Mesodermal cell (in vitro differentiated cells): ENCODE data around the gene AARS2.

ENCODE experiments used
- H3K27ac ChIP-seq: 2 replicates; pipeline ENCODE4 v1.7.0; 2013; ENCODE audit warnings: mild to moderate bottlenecking, low read depth, low read length, moderate library complexity; ENCODE audit not compliant: severe bottlenecking
- H3K36me3 ChIP-seq: 2 replicates; pipeline ENCODE4 v1.7.1; 2013; ENCODE audit warnings: mild to moderate bottlenecking, low read length, moderate library complexity; ENCODE audit not compliant: control insufficient read depth, insufficient read depth
- H3K4me1 ChIP-seq: one replicate; pipeline ENCODE4 v1.7.1; 2013; ENCODE audit warnings: mild to moderate bottlenecking, low read length; ENCODE audit not compliant: insufficient read depth, control insufficient read depth, poor library complexity, severe bottlenecking
- H3K4me3 ChIP-seq: 2 replicates; pipeline ENCODE4 v1.7.0; 2013; ENCODE audit warnings: low read length, control low read depth, mild to moderate bottlenecking; ENCODE audit not compliant: insufficient read depth, poor library complexity, severe bottlenecking; ENCODE audit errors: extremely low read depth
- H3K9me3 ChIP-seq: 2 replicates; pipeline ENCODE4 v1.7.1; 2013; ENCODE audit warnings: mild to moderate bottlenecking, low read length, moderate library complexity; ENCODE audit not compliant: control insufficient read depth
- WGBS, 2 experiments: methylation state at CpG; one replicate each; pipeline ENCODE4 v1.1.5; 2013; ENCODE audit warnings: missing lambda C conversion rate in 2 of 2; ENCODE audit not compliant: insufficient coverage in 2 of 2; 5-methylcytosine and 5-hydroxymethylcytosine counted together

Gene AARS2

GRCh38 chr6:44254191-44255104, 58.7 kb downstream of the AARS2 start:
- Histone ChIP-seq H3K27ac (no peak overlapping the region), H3K4me3 (no peak overlapping the region), H3K36me3 (peaks cover 68% of the 10 kb centered on the region)

GRCh38 chr6:44253307-44254101, 59.6 kb downstream of the AARS2 start:
- no peak overlapping the region for H3K27ac ChIP-seq

More at GRCh38 chr6:44254191-44255104, 58.7 kb downstream of the AARS2 start:
- 83 to 96% methylated on average over 6 to 11 of the region's 12 CpGs for WGBS, 2 experiments
- H3K4me1 ChIP-seq: peaks cover 19% of the 10 kb centered on the region
- H3K9me3 ChIP-seq: no peaks in the 10 kb centered on the region

DNA sequence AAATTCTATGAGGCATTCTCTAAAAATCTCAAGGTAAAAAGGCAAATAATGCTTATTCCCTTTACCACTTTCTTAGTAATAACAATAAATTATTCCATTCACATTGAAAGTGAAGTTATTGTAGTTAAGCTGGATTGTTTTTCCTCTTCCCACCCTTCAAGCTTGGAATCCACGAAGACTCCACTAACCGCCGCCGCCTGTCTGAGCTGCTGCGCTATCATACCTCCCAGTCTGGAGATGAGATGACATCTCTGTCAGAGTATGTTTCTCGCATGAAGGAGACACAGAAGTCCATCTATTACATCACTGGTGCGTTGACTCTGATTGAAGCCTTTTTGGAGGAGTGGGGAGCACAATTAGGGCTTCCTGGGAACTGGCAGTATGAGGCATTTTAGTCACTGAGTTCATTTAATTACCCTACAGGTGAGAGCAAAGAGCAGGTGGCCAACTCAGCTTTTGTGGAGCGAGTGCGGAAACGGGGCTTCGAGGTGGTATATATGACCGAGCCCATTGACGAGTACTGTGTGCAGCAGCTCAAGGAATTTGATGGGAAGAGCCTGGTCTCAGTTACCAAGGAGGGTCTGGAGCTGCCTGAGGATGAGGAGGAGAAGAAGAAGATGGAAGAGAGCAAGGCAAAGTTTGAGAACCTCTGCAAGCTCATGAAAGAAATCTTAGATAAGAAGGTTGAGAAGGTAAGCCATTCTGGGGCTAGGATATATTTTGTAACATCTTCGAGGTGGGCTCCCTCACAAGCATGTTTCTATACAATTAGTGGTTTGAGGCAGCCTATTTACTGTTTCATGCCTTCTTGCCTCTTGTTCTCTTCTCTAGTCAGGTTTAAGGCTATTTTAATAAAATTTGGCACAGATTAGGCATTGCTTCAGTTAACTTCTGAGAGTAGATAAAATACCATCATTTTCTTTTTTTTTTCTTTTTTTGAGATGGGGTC, 61.3 kb downstream of the AARS2 start:
- peaks cover 86% of the 10 kb centered on the region for H3K36me3 ChIP-seq

More at GRCh38 chr6:44253307-44254101, 59.6 kb downstream of the AARS2 start:
- Histone ChIP-seq H3K4me3 (no peak overlapping the region), H3K36me3 (peaks cover 77% of the 10 kb centered on the region), H3K4me1 (peaks cover 26% of the 10 kb centered on the region), H3K9me3 (no peaks in the 10 kb centered on the region)
- WGBS, 2 experiments: 95% methylated on average over 6 to 7 of the region's 10 CpGs

GRCh38 chr6:44250718-44251123, 62.4 kb downstream of the AARS2 start:
- 100% methylated on average over 1 of the region's 3 CpGs; no CpG with 5 or more reads in 1 of the 2 experiments for WGBS, 2 experiments
- H3K9me3 ChIP-seq: no peaks in the 10 kb centered on the region
- peaks cover 19% of the 10 kb centered on the region for H3K4me1 ChIP-seq
- no peak overlapping the region for H3K4me3 ChIP-seq
- H3K36me3 ChIP-seq: peaks cover 82% of the 10 kb centered on the region
- H3K27ac ChIP-seq: peak overlapping the region; percentile 10

More for the DNA sequence above, 61.3 kb downstream of the AARS2 start:
- Histone ChIP-seq H3K27ac (peak overlapping the region; percentile 10), H3K4me1 (peaks cover 26% of the 10 kb centered on the region), H3K4me3 (no peak overlapping the region), H3K9me3 (no peaks in the 10 kb centered on the region)
- WGBS, 2 experiments: 86 to 99% methylated on average over 8 to 10 of the region's 14 CpGs

DNA sequence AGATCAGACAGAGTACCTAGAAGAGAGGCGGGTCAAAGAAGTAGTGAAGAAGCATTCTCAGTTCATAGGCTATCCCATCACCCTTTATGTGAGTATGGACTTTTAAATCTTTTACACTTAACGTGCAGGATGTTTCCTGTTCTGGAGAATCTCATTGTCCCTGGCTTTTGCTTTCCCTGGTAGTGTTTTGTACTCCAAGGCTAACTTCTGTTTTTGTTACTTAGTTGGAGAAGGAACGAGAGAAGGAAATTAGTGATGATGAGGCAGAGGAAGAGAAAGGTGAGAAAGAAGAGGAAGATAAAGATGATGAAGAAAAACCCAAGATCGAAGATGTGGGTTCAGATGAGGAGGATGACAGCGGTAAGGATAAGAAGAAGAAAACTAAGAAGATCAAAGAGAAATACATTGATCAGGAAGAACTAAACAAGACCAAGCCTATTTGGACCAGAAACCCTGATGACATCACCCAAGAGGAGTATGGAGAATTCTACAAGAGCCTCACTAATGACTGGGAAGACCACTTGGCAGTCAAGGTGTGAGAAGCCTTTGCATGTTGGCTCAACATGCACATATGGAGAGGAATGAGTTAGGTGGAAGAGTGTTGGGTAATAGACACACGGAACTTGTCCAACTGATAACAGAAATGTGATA, 63.0 kb downstream of the AARS2 start:
- Histone ChIP-seq H3K4me1 (peaks cover 16% of the 10 kb centered on the region), H3K4me3 (no peak overlapping the region), H3K9me3 (no peaks in the 10 kb centered on the region), H3K27ac (no peak overlapping the region), H3K36me3 (peaks cover 76% of the 10 kb centered on the region)
- 94 to 100% methylated on average over 2 to 3 of the region's 6 CpGs for WGBS, 2 experiments
